Thoracic aorta (tissue), 2 donors: Measurements from ENCODE around the gene GABBR2. TPM values are rescaled to one million over a fixed set of nuclear protein-coding genes. Genes with fewer than 3 reads are reported as not detected.
"Not testable (repeated sequence)": the region's sequence is repeated elsewhere in the genome, so short reads cannot be mapped to it uniquely, and the experiment has no call there.

Source experiments
- ATAC-seq: fragments of 150-250 bp; one replicate; pipeline ENCODE4 v1.8.0; 2017; ENCODE audit warnings: low read depth; ENCODE audit not compliant: insufficient number of reproducible peaks, low FRiP score
- DNase-seq: peaks from one replicate; pipeline ENCODE4 v3.0.0-alpha.2; 2020; ENCODE audit warnings: low spot score
- H3K27ac ChIP-seq, 2 donors: fragments of 200-600 bp; sonication (generic); 1 replicate in 1 of 2; 2 replicates in 1 of 2; pipeline ENCODE4 v1.5.1; 2016; ENCODE audit warnings: mild to moderate bottlenecking in 2 of 2, moderate library complexity in 2 of 2
- H3K27me3 ChIP-seq: fragments of 200-600 bp; sonication (generic); replicated peaks from 2 replicates; pipeline ENCODE4 v1.6.0; 2016; ENCODE audit warnings: mild to moderate bottlenecking; ENCODE audit not compliant: insufficient read depth
- H3K36me3 ChIP-seq: fragments of 200-600 bp; sonication (generic); one replicate; pipeline ENCODE4 v1.5.1; 2016
- H3K4me1 ChIP-seq, 2 donors: fragments of 200-600 bp; sonication (generic); 1 replicate in 1 of 2; 2 replicates in 1 of 2; pipeline versions ENCODE4 v1.5.1 to v1.6.0; 2016; ENCODE audit warnings: low read depth in 2 of 2, mild to moderate bottlenecking in 1 of 2; ENCODE audit not compliant: control insufficient read depth in 1 of 2
- H3K4me3 ChIP-seq: fragments of 200-600 bp; sonication (generic); 2 replicates; pipeline ENCODE4 v1.5.1; 2016; ENCODE audit warnings: mild to moderate bottlenecking
- H3K9me3 ChIP-seq: fragments of 200-600 bp; sonication (generic); 2 replicates; pipeline ENCODE4 v1.5.1; 2016
- CTCF ChIP-seq: fragments of 200-600 bp; sonication (generic); IDR thresholded peaks from one replicate; pipeline ENCODE4 v1.5.1; 2019; ENCODE audit warnings: antibody characterized with exemption
- total RNA-seq, 2 donors: library from RNA; depleted of rRNA; stranded (reverse); fragments of >200 nt; gene quantifications; one replicate each; pipeline versions ENCODE4 v1.1.0 to v1.2.3, GENCODE V29; 2016

The GABBR2 gene
- total RNA-seq, 2 donors from 2014 or later: not detected

DNA sequence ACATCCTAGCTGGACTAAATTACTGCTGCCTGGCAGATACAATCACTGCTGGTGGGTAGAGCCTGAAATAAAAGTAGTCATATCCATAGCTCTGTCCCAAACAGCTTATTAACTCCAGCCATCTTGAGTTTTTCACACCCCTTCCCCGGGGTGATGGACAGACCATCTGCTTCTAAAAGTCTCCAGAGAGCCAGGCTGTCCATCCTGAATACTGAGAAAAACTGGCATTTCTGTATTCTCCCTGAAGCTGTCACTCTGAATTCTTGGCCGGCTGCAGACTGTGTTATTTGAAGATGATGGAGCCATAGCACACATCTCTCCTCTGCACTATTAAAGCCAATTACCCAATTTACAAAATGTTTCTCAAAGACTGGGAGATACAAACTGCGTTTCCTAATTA, 118.6 kb downstream of the GABBR2 start:
- no peak for ATAC-seq
- DNase-seq: no peak
- no peak for TF ChIP-seq CTCF
- Histone ChIP-seq H3K27ac (no peak overlapping the region), H3K4me3 (no peak overlapping the region), H3K4me1 (no peaks in the 10 kb centered on the region), H3K27me3 (no peaks in the 10 kb centered on the region), H3K9me3 (no peaks in the 10 kb centered on the region), H3K36me3 (no peaks in the 10 kb centered on the region)

DNA sequence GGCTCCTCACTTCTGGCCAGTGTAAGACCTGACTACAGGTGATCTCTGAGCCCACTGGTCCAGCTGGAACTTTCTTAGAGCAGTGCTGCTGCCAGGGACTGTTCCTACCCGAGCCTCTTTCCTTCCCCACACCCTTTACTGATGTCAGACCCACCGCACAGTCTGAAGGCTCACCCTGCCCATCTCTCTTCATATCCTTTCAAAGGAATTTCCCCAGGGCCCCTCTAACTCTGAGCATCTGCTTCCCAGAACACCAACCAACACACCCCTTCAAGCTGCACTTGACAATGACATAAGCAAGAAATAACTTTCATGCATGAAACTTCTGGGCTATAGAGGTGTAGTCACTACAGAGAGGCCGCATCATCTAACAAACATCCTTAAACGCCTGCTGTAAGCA, 119.6 kb downstream of the GABBR2 start:
- no peaks in the 10 kb centered on the region for H3K9me3 ChIP-seq
- H3K4me1 ChIP-seq: no peaks in the 10 kb centered on the region
- ATAC-seq: no peak
- H3K36me3 ChIP-seq: no peaks in the 10 kb centered on the region
- H3K27me3 ChIP-seq: no peaks in the 10 kb centered on the region
- no peak for DNase-seq
- no peak overlapping the region for H3K4me3 ChIP-seq
- no peak overlapping the region for H3K27ac ChIP-seq
- no peak for TF ChIP-seq CTCF

- DNase-seq, H3K27me3 ChIP-seq, ATAC-seq, H3K4me1 ChIP-seq, H3K36me3 ChIP-seq, H3K27ac ChIP-seq, H3K4me3 ChIP-seq, H3K9me3 ChIP-seq: not testable (repeated sequence)
These were observed 123.8 kb downstream of the GABBR2 start for GRCh38 chr9:98584853-98585438.

GRCh38 chr9:98584059-98584458, 124.7 kb downstream of the GABBR2 start:
- no peaks in the 10 kb centered on the region for H3K9me3 ChIP-seq
- no peak for TF ChIP-seq CTCF
- no peaks in the 10 kb centered on the region for H3K36me3 ChIP-seq
- no peak overlapping the region for H3K4me3 ChIP-seq
- ATAC-seq (no peak), DNase-seq (no peak)
- H3K4me1 ChIP-seq: no peaks in the 10 kb centered on the region
- no peaks in the 10 kb centered on the region for H3K27me3 ChIP-seq
- H3K27ac ChIP-seq: no peak overlapping the region

- no peaks in the 10 kb centered on the region for H3K27me3 ChIP-seq
- H3K4me1 ChIP-seq: no peaks in the 10 kb centered on the region
- no peak overlapping the region for H3K27ac ChIP-seq
- H3K4me3 ChIP-seq: no peak overlapping the region
- TF ChIP-seq CTCF: no peak
- ATAC-seq (no peak), DNase-seq (no peak)
- no peaks in the 10 kb centered on the region for H3K36me3 ChIP-seq
- no peaks in the 10 kb centered on the region for H3K9me3 ChIP-seq
These were observed 125.3 kb downstream of the GABBR2 start for GRCh38 chr9:98583417-98583816.

DNA sequence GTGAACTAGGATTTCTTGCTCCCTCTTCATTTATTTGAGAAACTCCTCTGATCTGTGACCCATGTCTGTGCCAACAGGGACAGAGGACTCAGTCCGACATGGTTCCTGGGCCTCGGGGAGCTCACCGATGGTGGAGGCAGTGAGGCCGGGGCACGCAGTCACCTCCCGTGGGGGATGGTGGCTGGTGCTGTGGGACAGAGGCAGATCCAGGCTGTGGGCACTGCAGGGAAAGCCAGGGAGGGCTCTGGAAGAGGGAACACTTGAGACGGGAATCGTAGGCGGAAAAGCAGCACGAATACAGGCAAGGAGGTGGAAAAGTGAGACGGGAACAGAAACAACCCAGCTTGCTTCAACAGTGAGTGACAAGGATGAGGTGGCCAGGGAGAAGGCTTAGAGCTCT, 127.8 kb downstream of the GABBR2 start:
- no peaks in the 10 kb centered on the region for H3K27me3 ChIP-seq
- H3K4me1 ChIP-seq: no peaks in the 10 kb centered on the region
- H3K4me3 ChIP-seq: no peak overlapping the region
- TF ChIP-seq CTCF: no peak
- H3K27ac ChIP-seq: no peak overlapping the region
- H3K36me3 ChIP-seq: no peaks in the 10 kb centered on the region
- no peak for ATAC-seq
- no peak for DNase-seq
- no peaks in the 10 kb centered on the region for H3K9me3 ChIP-seq
